NCI-H774 (cell line): Measurements from ENCODE around the gene SEC63.

Experiments
- DNase-seq: peaks from one replicate; lab custom pipeline; 2025; lab: John Stamatoyannopoulos, UW

Gene SEC63

GRCh38 chr6:107818272-107818671, 139.7 kb downstream of the SEC63 start:
- no peak for DNase-seq

GRCh38 chr6:107817784-107818183, 140.2 kb downstream of the SEC63 start:
- DNase-seq: no peak
